Kidney epithelial cell (primary cell): ENCODE data around the gene UBP1. TPM values are rescaled to one million over a fixed set of nuclear protein-coding genes. Genes with fewer than 3 reads are reported as not detected.

Experiments used
- DNase-seq: peaks from one replicate; pipeline ENCODE4 v3.0.0-alpha.2; 2010; ENCODE audit warnings: low read depth
- H3K27me3 ChIP-seq: 2 replicates; pipeline ENCODE4 v1.6.0; 2011; ENCODE audit warnings: low read length; ENCODE audit not compliant: control insufficient read depth, insufficient read depth
- H3K36me3 ChIP-seq: 2 replicates; pipeline ENCODE4 v1.5.1; 2011; ENCODE audit warnings: low read length; ENCODE audit not compliant: control insufficient read depth, insufficient read depth
- H3K4me3 ChIP-seq: 2 replicates; pipeline ENCODE4 v1.5.1; 2011; ENCODE audit warnings: low read depth, mild to moderate bottlenecking, control low read depth, low read length
- CTCF ChIP-seq: IDR thresholded peaks from 2 replicates; pipeline ENCODE4 v1.5.1; 2011; ENCODE audit warnings: mild to moderate bottlenecking, moderate library complexity, low read length, control low read depth, inconsistent platforms; ENCODE audit not compliant: insufficient read depth, poor library complexity, severe bottlenecking
- total RNA-seq: library from RNA; depleted of rRNA; stranded (reverse); fragments of >200 nt; gene quantifications from 2 replicates; pipeline ENCODE4 v1.2.3, GENCODE V29; 2015

UBP1 gene
- total RNA-seq, 1 donor from 2014 or later: 50.9 TPM

GRCh38 chr3:33391255-33391995, 48.8 kb downstream of the UBP1 start:
- no peak for TF ChIP-seq CTCF
- H3K36me3 ChIP-seq: peaks cover 3% of the 10 kb centered on the region
- no peaks in the 10 kb centered on the region for H3K27me3 ChIP-seq
- no peak for DNase-seq
- H3K4me3 ChIP-seq: no peak overlapping the region

- no peak overlapping the region for H3K4me3 ChIP-seq
- no peaks in the 10 kb centered on the region for H3K27me3 ChIP-seq
- peaks cover 3% of the 10 kb centered on the region for H3K36me3 ChIP-seq
- no peak for DNase-seq
- TF ChIP-seq CTCF: no peak
Measured at GRCh38 chr3:33389908-33390307, 50.3 kb downstream of the UBP1 start.

- no peaks in the 10 kb centered on the region for H3K27me3 ChIP-seq
- no peak for DNase-seq
- H3K4me3 ChIP-seq: no peak overlapping the region
- H3K36me3 ChIP-seq: peaks cover 3% of the 10 kb centered on the region
- TF ChIP-seq CTCF: no peak
Measured at GRCh38 chr3:33388374-33389100, 51.7 kb downstream of the UBP1 start.

GRCh38 chr3:33386631-33387030, 53.6 kb downstream of the UBP1 start:
- no peak for DNase-seq
- Histone ChIP-seq H3K36me3 (peaks cover 2% of the 10 kb centered on the region), H3K4me3 (no peak overlapping the region), H3K27me3 (no peaks in the 10 kb centered on the region)
- no peak for TF ChIP-seq CTCF

- H3K27me3 ChIP-seq: no peaks in the 10 kb centered on the region
- peaks cover 4% of the 10 kb centered on the region for H3K36me3 ChIP-seq
- DNase-seq: no peak
- H3K4me3 ChIP-seq: no peak overlapping the region
- no peak for TF ChIP-seq CTCF
Measured at GRCh38 chr3:33385423-33385822, 54.8 kb downstream of the UBP1 start.

- Histone ChIP-seq H3K4me3 (no peak overlapping the region), H3K27me3 (no peaks in the 10 kb centered on the region), H3K36me3 (peaks cover 2% of the 10 kb centered on the region)
- no peak for DNase-seq
- TF ChIP-seq CTCF: no peak
Measured at GRCh38 chr3:33383951-33384350, 56.3 kb downstream of the UBP1 start.
